GM18507 (cell line): ENCODE measurements around the gene G6PC1.
"Not testable (repeated sequence)": the region's sequence is repeated elsewhere in the genome, so short reads cannot be mapped to it uniquely, and the experiment has no call there.

ENCODE experiments used
- DNase-seq: peaks from one replicate; pipeline ENCODE4 v3.0.0; 2011; ENCODE audit warnings: low read depth; ENCODE audit not compliant: insufficient read length; ENCODE audit errors: extremely low spot score
- FAIRE-seq: peaks from 2 replicates; lab custom pipeline; 2011; peaks lifted over from hg19 to GRCh38; lab: Jason Lieb, UNC

Gene G6PC1

DNA sequence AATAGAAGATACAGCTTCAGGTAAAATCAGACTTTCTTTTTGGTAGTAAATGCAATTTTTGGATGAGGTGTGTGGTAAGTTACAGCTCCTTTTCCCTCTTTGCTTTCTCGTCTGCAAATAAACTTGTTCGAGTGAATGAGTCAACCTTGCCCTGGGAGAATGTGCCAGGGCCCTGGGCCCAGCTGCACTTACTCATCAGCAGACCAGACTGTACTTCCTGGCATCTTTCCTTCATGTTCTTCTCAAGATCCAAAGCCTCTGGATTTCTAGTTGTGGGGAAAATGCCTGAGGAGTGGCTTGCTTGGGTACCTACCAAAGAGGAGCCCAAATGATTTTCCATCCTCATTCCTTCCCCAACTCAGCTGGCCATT, 5.4 kb upstream of the G6PC1 start:
- DNase-seq = no peak
- FAIRE-seq = no peak

DNA sequence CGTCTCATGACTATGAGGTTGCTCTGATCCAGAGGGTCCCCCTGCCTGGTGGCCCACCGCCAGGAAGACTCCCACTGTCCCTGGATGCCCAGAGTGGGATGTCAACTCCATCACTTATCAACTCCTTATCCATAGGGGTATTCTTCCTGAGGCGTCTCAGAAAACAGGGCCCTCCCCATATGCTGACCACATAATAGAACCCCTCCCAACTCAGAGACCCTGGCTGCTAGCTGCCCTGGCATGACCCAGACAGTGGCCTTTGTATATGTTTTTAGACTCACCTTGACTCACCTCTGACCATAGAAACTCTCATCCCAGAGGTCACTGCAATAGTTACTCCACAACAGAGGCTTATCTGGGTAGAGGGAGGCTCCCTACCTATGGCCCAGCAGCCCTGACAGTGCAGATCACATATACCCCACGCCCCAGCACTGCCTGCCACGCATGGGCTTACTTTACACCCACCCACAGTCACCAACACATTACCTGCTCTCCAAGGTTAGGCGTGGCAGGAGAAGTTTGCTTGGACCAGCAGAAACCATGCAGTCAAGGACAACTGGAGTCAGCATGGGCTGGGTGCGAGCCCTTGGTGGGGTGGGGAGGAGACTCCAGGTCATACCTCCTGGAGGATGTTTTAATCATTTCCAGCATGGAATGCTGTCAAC, 2.3 kb upstream of the G6PC1 start:
- FAIRE-seq (no peak), DNase-seq (no peak)

DNA sequence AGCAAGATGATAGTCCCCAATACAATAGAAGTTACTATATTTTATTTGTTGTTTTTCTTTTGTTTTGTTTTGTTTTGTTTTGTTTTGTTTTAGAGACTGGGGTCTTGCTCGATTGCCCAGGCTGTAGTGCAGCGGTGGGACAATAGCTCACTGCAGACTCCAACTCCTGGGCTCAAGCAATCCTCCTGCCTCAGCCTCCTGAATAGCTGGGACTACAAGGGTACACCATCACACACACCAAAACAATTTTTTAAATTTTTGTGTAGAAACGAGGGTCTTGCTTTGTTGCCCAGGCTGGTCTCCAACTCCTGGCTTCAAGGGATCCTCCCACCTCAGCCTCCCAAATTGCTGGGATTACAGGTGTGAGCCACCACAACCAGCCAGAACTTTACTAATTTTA, 618 bp upstream of the G6PC1 start:
- not testable (repeated sequence) for FAIRE-seq, DNase-seq

DNA sequence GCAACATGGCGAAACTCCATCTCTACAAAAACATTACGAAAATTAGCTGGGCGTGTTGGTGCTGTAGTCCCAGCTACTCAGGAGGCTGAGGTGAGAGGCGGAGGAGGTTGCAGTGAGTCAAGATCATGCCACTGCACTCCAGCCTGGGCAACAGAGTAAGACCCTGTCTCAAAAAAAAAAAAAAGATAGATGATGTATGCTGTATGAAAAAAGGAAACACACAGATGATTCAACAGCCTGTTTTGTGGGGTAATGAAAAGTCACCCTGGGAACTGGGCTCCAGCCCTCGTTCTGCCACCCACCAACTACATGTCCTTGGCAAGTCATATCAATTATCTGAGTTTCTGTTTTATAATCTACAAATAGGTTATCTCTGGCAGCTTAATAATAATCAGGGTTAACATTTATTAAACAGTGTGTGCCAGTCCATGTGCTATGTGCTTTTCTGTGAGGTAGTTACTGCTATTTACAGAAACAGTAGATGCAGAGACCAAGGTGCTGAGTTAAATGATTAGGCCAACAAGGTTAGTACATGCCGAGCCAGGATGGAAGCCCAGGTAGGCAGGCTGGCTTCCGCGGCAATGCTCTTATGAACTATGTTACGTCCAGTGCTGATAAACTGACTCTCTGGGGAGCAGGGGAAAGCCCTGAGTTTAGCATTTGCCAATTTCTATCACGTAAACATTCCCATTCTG, 1.1 kb downstream of the G6PC1 start:
- FAIRE-seq (no peak), DNase-seq (no peak)

DNA sequence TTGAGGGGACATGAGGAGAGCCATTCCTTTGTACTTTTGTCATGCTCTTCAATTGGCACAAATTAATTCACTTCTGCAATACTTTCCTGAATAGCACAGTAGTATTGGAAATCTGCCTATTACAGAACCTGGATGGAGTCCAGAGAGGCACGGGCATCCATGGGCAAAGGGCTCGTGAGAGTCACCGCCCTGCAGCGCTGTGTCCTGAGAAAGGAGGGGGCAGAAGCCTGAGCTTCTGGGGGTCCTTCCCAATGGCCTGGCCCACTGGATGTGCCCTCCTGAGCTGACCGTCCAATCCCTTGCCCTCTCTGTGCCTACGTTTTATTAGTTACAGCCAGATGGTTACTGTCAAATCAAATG, 3.5 kb downstream of the G6PC1 start:
- FAIRE-seq = no peak
- DNase-seq = no peak

DNA sequence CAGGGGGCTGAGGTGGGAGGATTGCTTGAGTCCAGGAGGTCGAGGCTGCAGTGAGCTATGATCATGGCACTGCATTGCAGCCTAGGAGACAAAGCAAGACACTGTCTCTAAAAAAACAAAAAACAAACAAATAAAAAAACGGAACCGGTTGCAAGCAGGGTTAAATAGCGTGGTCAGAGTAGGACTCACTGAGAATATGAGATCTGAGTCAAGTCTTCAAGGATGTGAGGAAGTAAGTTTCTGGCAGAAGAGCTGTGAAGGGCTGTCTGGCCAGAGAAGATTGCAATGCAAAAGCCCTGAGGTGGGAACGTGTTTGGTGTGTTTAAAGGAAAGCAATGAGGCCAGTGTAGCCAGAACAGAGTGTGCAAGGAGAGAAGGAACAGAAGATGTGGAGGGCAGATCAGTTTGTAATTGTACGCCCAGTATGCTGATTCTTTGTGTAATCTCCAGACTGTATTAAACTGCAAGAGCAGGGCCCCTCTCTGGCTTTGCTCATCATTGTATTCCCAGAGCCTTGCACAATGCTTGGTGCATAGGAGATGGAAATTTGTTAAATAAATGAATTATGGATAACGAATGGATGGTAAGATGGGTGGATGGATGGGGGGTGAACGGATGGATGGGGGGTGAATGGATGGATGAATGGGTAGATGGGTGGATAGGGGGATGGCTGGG, 6.3 kb downstream of the G6PC1 start:
- DNase-seq = no peak
- FAIRE-seq = no peak

DNA sequence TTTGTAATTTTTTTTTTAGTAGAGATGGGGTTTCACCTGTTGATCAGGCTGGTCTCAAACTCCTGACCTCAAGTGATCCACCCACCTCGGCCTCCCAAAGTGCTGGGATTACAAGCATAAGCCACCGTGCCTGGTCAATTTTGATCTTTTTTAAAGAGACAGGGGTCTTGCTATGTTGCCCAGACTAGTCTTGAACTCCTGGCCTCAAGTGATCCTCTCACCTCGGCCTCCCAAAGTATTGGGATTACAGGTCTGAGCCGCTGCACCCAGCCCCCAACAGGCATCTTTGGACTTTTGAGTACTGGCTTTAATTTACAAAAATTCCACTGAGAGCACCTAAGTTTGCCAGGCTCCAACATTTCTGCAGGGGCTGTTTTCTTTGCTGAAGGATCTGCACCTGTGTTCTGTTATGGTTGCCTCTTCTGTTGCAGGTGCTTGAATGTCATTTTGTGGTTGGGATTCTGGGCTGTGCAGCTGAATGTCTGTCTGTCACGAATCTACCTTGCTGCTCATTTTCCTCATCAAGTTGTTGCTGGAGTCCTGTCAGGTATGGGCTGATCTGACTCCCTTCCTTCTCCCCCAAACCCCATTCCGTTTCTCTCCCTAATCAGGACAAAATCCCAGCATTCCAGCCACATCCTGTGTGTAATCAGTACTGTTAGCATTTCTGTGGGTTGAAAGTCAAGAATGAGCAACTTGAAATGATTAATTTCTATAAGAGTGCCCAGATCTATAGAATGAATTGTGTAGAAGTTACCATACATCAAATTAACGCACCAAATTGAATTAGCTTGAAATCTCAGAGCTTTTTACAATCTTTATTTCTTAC, 8.5 kb downstream of the G6PC1 start:
- DNase-seq = no peak
- FAIRE-seq = no peak

DNA sequence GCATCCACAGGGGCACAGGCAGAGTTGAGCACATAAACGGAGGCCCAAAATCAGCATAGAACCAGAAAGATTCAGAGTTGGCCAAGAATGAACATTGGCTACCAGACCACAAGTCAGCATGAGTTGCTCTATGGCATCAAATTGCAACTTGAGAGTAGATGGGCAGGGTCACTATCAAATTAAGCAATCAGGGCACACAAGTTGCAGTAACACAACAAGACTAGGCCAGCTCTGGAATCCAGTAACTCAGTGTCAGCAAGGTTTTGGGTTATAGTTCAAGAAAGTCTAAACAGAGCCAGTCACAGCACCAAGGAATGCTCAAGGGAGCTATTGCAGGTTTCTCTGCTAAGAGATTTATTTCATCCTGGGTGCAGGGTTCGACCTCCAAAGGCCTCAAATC, 12.9 kb downstream of the G6PC1 start:
- FAIRE-seq (no peak), DNase-seq (no peak)

DNA sequence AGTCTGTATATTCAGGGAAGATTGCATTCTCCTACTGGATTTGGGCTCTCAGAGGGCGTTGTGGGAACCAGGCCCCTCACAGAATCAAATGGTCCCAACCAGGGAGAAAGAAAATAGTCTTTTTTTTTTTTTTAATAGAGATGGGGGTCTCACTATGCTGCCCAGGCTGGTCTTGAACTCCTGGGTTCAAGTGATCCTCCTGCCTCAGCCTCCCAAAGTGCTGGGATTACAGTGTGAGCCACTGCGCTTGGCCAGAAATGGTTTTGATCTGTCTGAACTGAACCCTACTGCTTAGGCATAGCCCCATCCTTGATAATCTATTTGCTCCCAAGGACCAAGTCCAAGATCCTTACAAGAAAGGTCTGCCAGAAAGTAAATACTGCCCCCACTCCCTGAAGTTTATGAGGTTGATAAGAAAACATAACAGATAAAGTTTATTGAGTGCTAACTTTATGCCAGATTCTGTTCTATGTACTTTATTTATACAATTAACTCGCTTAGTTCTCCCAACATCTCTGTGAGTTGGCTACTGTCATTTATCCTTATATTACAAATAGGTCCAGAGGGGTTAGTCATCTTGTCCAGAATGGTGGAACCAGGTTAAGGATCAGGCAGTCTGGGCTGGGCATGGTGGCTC, 13.5 kb downstream of the G6PC1 start:
- FAIRE-seq = no peak

GRCh38 chr17:42915288-42915687, 14.7 kb downstream of the G6PC1 start:
- FAIRE-seq, DNase-seq: not testable (repeated sequence)

More for the DNA sequence above, 13.5 kb downstream of the G6PC1 start:
- no peak for DNase-seq

GRCh38 chr17:42916388-42917235, 16.0 kb downstream of the G6PC1 start:
- not testable (repeated sequence) for DNase-seq, FAIRE-seq

- FAIRE-seq (no peak), DNase-seq (no peak)
These were observed 16.6 kb downstream of the G6PC1 start for GRCh38 chr17:42917236-42917603.

- FAIRE-seq = peak; percentile 26
These were observed 18.4 kb downstream of the G6PC1 start for GRCh38 chr17:42918902-42919521.

GRCh38 chr17:42919522-42920077, 19.0 kb downstream of the G6PC1 start:
- not testable (repeated sequence) for DNase-seq, FAIRE-seq

More at GRCh38 chr17:42918902-42919521, 18.4 kb downstream of the G6PC1 start:
- no peak for DNase-seq

GRCh38 chr17:42920106-42920900, 19.7 kb downstream of the G6PC1 start:
- no peak for FAIRE-seq
- DNase-seq = no peak

GRCh38 chr17:42920922-42921321, 20.3 kb downstream of the G6PC1 start:
- no peak for FAIRE-seq
- no peak for DNase-seq

- DNase-seq (no peak), FAIRE-seq (no peak)
These were observed 21.7 kb downstream of the G6PC1 start for GRCh38 chr17:42922294-42922693.
